GM21367 (cell line): ENCODE measurements around the gene PCP4.

ENCODE experiments used
- ATAC-seq: cut with Tn5 transposase; IDR thresholded peaks from one replicate; pipeline ENCODE4 v1.9.1; 2021; ENCODE audit not compliant: unreplicated experiment

Gene PCP4

GRCh38 chr21:39918558-39918957, 51.3 kb downstream of the PCP4 start:
- ATAC-seq = no peak

GRCh38 chr21:39923476-39923875, 56.2 kb downstream of the PCP4 start:
- no peak for ATAC-seq

- ATAC-seq = no peak
Measured at GRCh38 chr21:39924577-39925308, 57.5 kb downstream of the PCP4 start.

- ATAC-seq = no peak
Measured at GRCh38 chr21:39927304-39927886, 60.2 kb downstream of the PCP4 start.

GRCh38 chr21:39932335-39932734, 65.1 kb downstream of the PCP4 start:
- ATAC-seq = no peak

- ATAC-seq = no peak
Measured at GRCh38 chr21:39934895-39935294, 67.7 kb downstream of the PCP4 start.

GRCh38 chr21:39935716-39936115, 68.5 kb downstream of the PCP4 start:
- ATAC-seq = no peak

- ATAC-seq = no peak
Measured at GRCh38 chr21:39938086-39938625, 70.9 kb downstream of the PCP4 start.

- no peak for ATAC-seq
Measured at GRCh38 chr21:39946199-39946598, 79.0 kb downstream of the PCP4 start.

- no peak for ATAC-seq
Measured at GRCh38 chr21:39947031-39947430, 79.8 kb downstream of the PCP4 start.

- no peak for ATAC-seq
Measured at GRCh38 chr21:39951183-39952101, 84.2 kb downstream of the PCP4 start.

- ATAC-seq = no peak
Measured at GRCh38 chr21:39952265-39952664, 85.0 kb downstream of the PCP4 start.

- no peak for ATAC-seq
Measured at GRCh38 chr21:39954570-39954969, 87.3 kb downstream of the PCP4 start.

- no peak for ATAC-seq
Measured at GRCh38 chr21:39955326-39955725, 88.1 kb downstream of the PCP4 start.

GRCh38 chr21:39956586-39956985, 89.3 kb downstream of the PCP4 start:
- ATAC-seq = no peak

- no peak for ATAC-seq
Measured at GRCh38 chr21:39958731-39959130, 91.5 kb downstream of the PCP4 start.

GRCh38 chr21:39961251-39961650, 94.0 kb downstream of the PCP4 start:
- ATAC-seq = no peak

GRCh38 chr21:39965026-39965425, 97.8 kb downstream of the PCP4 start:
- ATAC-seq = no peak

GRCh38 chr21:39966786-39967185, 99.5 kb downstream of the PCP4 start:
- ATAC-seq = no peak

GRCh38 chr21:39968010-39968409, 100.8 kb downstream of the PCP4 start:
- no peak for ATAC-seq

- ATAC-seq = no peak
Measured at GRCh38 chr21:39969691-39970364, 102.6 kb downstream of the PCP4 start.
